ENCODE measurements around the gene SLC8A3. TPM values are rescaled to one million over a fixed set of nuclear protein-coding genes. Genes with fewer than 3 reads are reported as not detected.
A peak's percentile ranks its signal among the peaks of the same experiment; 100 is the strongest.

The SLC8A3 gene
- total and polyA plus RNA-seq, 9 of the 15 experiments (the other 6 are each of a cell fraction or from before 2014, with no cell fraction given), result not detected

GRCh38 chr14:70237710-70238109, 49.0 kb upstream of the SLC8A3 start (continued):
- no peak for TF ChIP-seq ELK3 (CRISPR knock-in tag; IDR thresholded peaks at IDR 0.05)
- TF ChIP-seq POLR2B (IDR thresholded peaks at IDR 0.05; ENCODE audit: low read depth, partially characterized antibody), result no peak
- TF ChIP-seq SMAD4 (CRISPR knock-in tag; conservative IDR thresholded peaks at IDR 0.05), result peak; percentile 94
- no peak for TF ChIP-seq UBTF (IDR thresholded peaks at IDR 0.05; ENCODE audit: borderline replicate concordance in 1 of 2, low read depth in 2 of 2, low read length in 2 of 2)
- TF ChIP-seq JUNB (CRISPR knock-in tag; conservative IDR thresholded peaks at IDR 0.05), result no peak
- no peak for TF ChIP-seq ZNF3 (CRISPR knock-in tag; IDR thresholded peaks at IDR 0.05)
- no peak for TF ChIP-seq SIN3B (IDR thresholded peaks at IDR 0.05; ENCODE audit: low read depth)
- no peak for TF ChIP-seq ETS2 (tag; IDR thresholded peaks at IDR 0.05; ENCODE audit: borderline replicate concordance, poor library complexity, severe bottlenecking)
- peak; percentile 99 for TF ChIP-seq CBFA2T3 (IDR thresholded peaks at IDR 0.05)
- TF ChIP-seq FOS (IDR thresholded peaks at IDR 0.05; ENCODE audit: extremely low read depth, insufficient read length), result no peak
- peak; percentile 54; the same call in 1 of the 2 replicates for TF ChIP-seq ZEB2 (IDR thresholded peaks at IDR 0.05)
- TF ChIP-seq YBX1 (IDR thresholded peaks at IDR 0.05), result no peak
- 0 out of 2 replicates have a peak, but pooled peaks have one; percentile 55 for TF ChIP-seq IRF9 (tag; IDR thresholded peaks at IDR 0.05)
- no peak for TF ChIP-seq HBP1 (CRISPR knock-in tag; IDR thresholded peaks at IDR 0.05)
- TF ChIP-seq TBP (optimal IDR thresholded peaks at IDR 0.05; ENCODE audit: low read depth, low read length), result no peak
- peak; percentile 81 for TF ChIP-seq ZNF24 (IDR thresholded peaks at IDR 0.05)
- TF ChIP-seq ZNF280A (IDR thresholded peaks at IDR 0.05; ENCODE audit: low read depth, partially characterized antibody), result no peak
- TF ChIP-seq SMAD3 (CRISPR knock-in tag; conservative IDR thresholded peaks at IDR 0.05), result no peak; the same call in 1 of the 2 replicates
- TF ChIP-seq SMARCC2 (IDR thresholded peaks at IDR 0.05; ENCODE audit: low read depth), result peak; percentile 96
- 0 out of 4 replicates have a peak, but pooled peaks of 1 of the 2 experiments have one; percentile 66 for TF ChIP-seq NONO (IDR thresholded peaks at IDR 0.05; ENCODE audit: low read depth in 2 of 2, low read length in 1 of 2)
- TF ChIP-seq ERF (CRISPR knock-in tag; IDR thresholded peaks at IDR 0.05), result peak; percentile 50; the same call in 1 of the 2 replicates
- peak; percentile 77; the same call in 1 of the 2 replicates for TF ChIP-seq NBN (IDR thresholded peaks at IDR 0.05; ENCODE audit: low read depth)
- TF ChIP-seq BHLHE40 (IDR thresholded peaks at IDR 0.05; ENCODE audit: low read length), result peak; percentile 62; the same call in 1 of the 2 replicates
- no peak for TF ChIP-seq ZNF707 (CRISPR knock-in tag; conservative IDR thresholded peaks at IDR 0.05)
